SJCRH30 (cell line): ENCODE results near the gene PROM1. TPM values are rescaled to one million over a fixed set of nuclear protein-coding genes. Genes with fewer than 3 reads are reported as not detected.

Source experiments
- DNase-seq, 2 experiments: peaks; one replicate each; pipeline ENCODE4 v3.0.0-alpha.2; 2015 to 2020
- H3K27ac ChIP-seq: fragments of 250-450 bp; sonication (Bioruptor Pico); 2 replicates; pipeline ENCODE4 v1.5.1; 2020; ENCODE audit warnings: mild to moderate bottlenecking, moderate library complexity
- H3K27me3 ChIP-seq: fragments of 250-450 bp; sonication (Bioruptor Pico); 2 replicates; pipeline ENCODE4 v1.5.1; 2020; ENCODE audit warnings: mild to moderate bottlenecking, moderate library complexity
- H3K36me3 ChIP-seq: fragments of 250-450 bp; sonication (Bioruptor Pico); 2 replicates; pipeline ENCODE4 v1.5.1; 2020; ENCODE audit warnings: mild to moderate bottlenecking, moderate library complexity
- H3K4me1 ChIP-seq: fragments of 250-450 bp; sonication (Bioruptor Pico); 2 replicates; pipeline ENCODE4 v1.5.1; 2020; ENCODE audit warnings: mild to moderate bottlenecking, moderate library complexity
- H3K4me3 ChIP-seq: fragments of 250-450 bp; sonication (Bioruptor Pico); 2 replicates; pipeline ENCODE4 v1.5.1; 2020; ENCODE audit warnings: mild to moderate bottlenecking, moderate library complexity
- H3K9me3 ChIP-seq: fragments of 250-450 bp; sonication (Bioruptor Pico); replicated peaks from 2 replicates; pipeline ENCODE4 v1.5.1; 2020; ENCODE audit warnings: mild to moderate bottlenecking, moderate library complexity
- total RNA-seq: library from RNA; depleted of rRNA; stranded (reverse); fragments of >200 nt; shearing (Covaris generic); gene quantifications from 2 replicates; pipeline ENCODE4 v1.2.3, GENCODE V29; 2014

The PROM1 gene
- total RNA-seq, 1 experiment from 2014 or later, result 23.0 TPM

- Histone ChIP-seq H3K27me3 (no peaks in the 10 kb centered on the region), H3K4me1 (peaks cover 22% of the 10 kb centered on the region), H3K27ac (no peak overlapping the region)
Observed at GRCh38 chr4:16032396-16032770, 51.4 kb downstream of the PROM1 start.

GRCh38 chr4:16031546-16032395 lies 52.1 kb downstream of the PROM1 start:
- Histone ChIP-seq H3K9me3 (no peaks in the 10 kb centered on the region), H3K4me3 (no peak overlapping the region), H3K27me3 (no peaks in the 10 kb centered on the region), H3K4me1 (peaks cover 22% of the 10 kb centered on the region), H3K36me3 (no peaks in the 10 kb centered on the region), H3K27ac (no peak overlapping the region)
- no peak for DNase-seq

More at GRCh38 chr4:16032396-16032770, 51.4 kb downstream of the PROM1 start:
- Histone ChIP-seq H3K36me3 (no peaks in the 10 kb centered on the region), H3K9me3 (no peaks in the 10 kb centered on the region), H3K4me3 (no peak overlapping the region)
- DNase-seq, result no peak

- H3K27ac ChIP-seq, result peak overlapping the region; percentile 19
- peaks cover 22% of the 10 kb centered on the region for H3K4me1 ChIP-seq
- no peaks in the 10 kb centered on the region for H3K36me3 ChIP-seq
- H3K9me3 ChIP-seq, result no peaks in the 10 kb centered on the region
- no peaks in the 10 kb centered on the region for H3K27me3 ChIP-seq
- H3K4me3 ChIP-seq, result no peak overlapping the region
- DNase-seq, result no peak
Observed at GRCh38 chr4:16029886-16030285, 53.9 kb downstream of the PROM1 start.

- Histone ChIP-seq H3K27me3 (no peaks in the 10 kb centered on the region), H3K27ac (peak overlapping the region; percentile 26), H3K36me3 (no peaks in the 10 kb centered on the region), H3K4me1 (peaks cover 22% of the 10 kb centered on the region), H3K4me3 (no peak overlapping the region), H3K9me3 (no peaks in the 10 kb centered on the region)
- peak; percentile 65 to 80 for DNase-seq
Observed at GRCh38 chr4:16029262-16029661, 54.6 kb downstream of the PROM1 start.

- no peaks in the 10 kb centered on the region for H3K36me3 ChIP-seq
- no peaks in the 10 kb centered on the region for H3K27me3 ChIP-seq
- DNase-seq, result no peak
- no peak overlapping the region for H3K27ac ChIP-seq
- peaks cover 18% of the 10 kb centered on the region for H3K4me1 ChIP-seq
- H3K9me3 ChIP-seq, result no peaks in the 10 kb centered on the region
- H3K4me3 ChIP-seq, result no peak overlapping the region
Observed at GRCh38 chr4:16027626-16028025, 56.2 kb downstream of the PROM1 start.

- no peaks in the 10 kb centered on the region for H3K27me3 ChIP-seq
- no peak for DNase-seq
Observed at GRCh38 chr4:16027114-16027513, 56.7 kb downstream of the PROM1 start.

GRCh38 chr4:16026160-16026761 lies 57.6 kb downstream of the PROM1 start:
- H3K9me3 ChIP-seq, result no peaks in the 10 kb centered on the region
- peak; percentile 16 to 80 for DNase-seq
- no peaks in the 10 kb centered on the region for H3K27me3 ChIP-seq
- no peak overlapping the region for H3K4me3 ChIP-seq
- H3K27ac ChIP-seq, result no peak overlapping the region
- H3K4me1 ChIP-seq, result peaks cover 18% of the 10 kb centered on the region
- H3K36me3 ChIP-seq, result no peaks in the 10 kb centered on the region

More at GRCh38 chr4:16027114-16027513, 56.7 kb downstream of the PROM1 start:
- peaks cover 18% of the 10 kb centered on the region for H3K4me1 ChIP-seq
- H3K4me3 ChIP-seq, result no peak overlapping the region
- no peak overlapping the region for H3K27ac ChIP-seq
- no peaks in the 10 kb centered on the region for H3K9me3 ChIP-seq
- H3K36me3 ChIP-seq, result no peaks in the 10 kb centered on the region

GRCh38 chr4:16025268-16025667 lies 58.6 kb downstream of the PROM1 start:
- Histone ChIP-seq H3K9me3 (no peaks in the 10 kb centered on the region), H3K4me1 (peaks cover 18% of the 10 kb centered on the region), H3K36me3 (no peaks in the 10 kb centered on the region), H3K27ac (no peak overlapping the region), H3K4me3 (no peak overlapping the region), H3K27me3 (no peaks in the 10 kb centered on the region)
- no peak for DNase-seq

GRCh38 chr4:16023776-16024408 lies 59.9 kb downstream of the PROM1 start:
- no peak overlapping the region for H3K27ac ChIP-seq
- no peak for DNase-seq
- no peaks in the 10 kb centered on the region for H3K9me3 ChIP-seq
- H3K36me3 ChIP-seq, result no peaks in the 10 kb centered on the region
- H3K27me3 ChIP-seq, result no peaks in the 10 kb centered on the region
- no peak overlapping the region for H3K4me3 ChIP-seq
- H3K4me1 ChIP-seq, result peaks cover 6% of the 10 kb centered on the region; the same call in 1 of the 2 replicates

GRCh38 chr4:16021804-16022560 lies 61.8 kb downstream of the PROM1 start:
- Histone ChIP-seq H3K27ac (no peak overlapping the region), H3K9me3 (no peaks in the 10 kb centered on the region), H3K4me1 (no peaks in the 10 kb centered on the region), H3K27me3 (no peaks in the 10 kb centered on the region), H3K4me3 (no peak overlapping the region), H3K36me3 (no peaks in the 10 kb centered on the region)
- peak in 1 of 2 experiments; percentile 32 for DNase-seq

GRCh38 chr4:16019649-16020048 lies 64.2 kb downstream of the PROM1 start:
- DNase-seq, result no peak
- H3K4me3 ChIP-seq, result no peak overlapping the region

GRCh38 chr4:16018841-16019240 lies 65.0 kb downstream of the PROM1 start:
- Histone ChIP-seq H3K27ac (no peak overlapping the region), H3K27me3 (no peaks in the 10 kb centered on the region), H3K4me1 (no peaks in the 10 kb centered on the region), H3K4me3 (no peak overlapping the region), H3K9me3 (no peaks in the 10 kb centered on the region), H3K36me3 (no peaks in the 10 kb centered on the region)
- no peak for DNase-seq

More at GRCh38 chr4:16019649-16020048, 64.2 kb downstream of the PROM1 start:
- Histone ChIP-seq H3K9me3 (no peaks in the 10 kb centered on the region), H3K27ac (no peak overlapping the region), H3K27me3 (no peaks in the 10 kb centered on the region), H3K36me3 (no peaks in the 10 kb centered on the region), H3K4me1 (no peaks in the 10 kb centered on the region)

GRCh38 chr4:16018061-16018676 lies 65.7 kb downstream of the PROM1 start:
- no peak for DNase-seq
- no peaks in the 10 kb centered on the region for H3K27me3 ChIP-seq
- H3K9me3 ChIP-seq, result no peaks in the 10 kb centered on the region
- H3K4me1 ChIP-seq, result no peaks in the 10 kb centered on the region
- H3K27ac ChIP-seq, result no peak overlapping the region
- no peaks in the 10 kb centered on the region for H3K36me3 ChIP-seq
- H3K4me3 ChIP-seq, result no peak overlapping the region

GRCh38 chr4:16016536-16016935 lies 67.3 kb downstream of the PROM1 start:
- no peak for DNase-seq
- no peaks in the 10 kb centered on the region for H3K4me1 ChIP-seq
- no peaks in the 10 kb centered on the region for H3K9me3 ChIP-seq
- no peaks in the 10 kb centered on the region for H3K36me3 ChIP-seq
- no peak overlapping the region for H3K27ac ChIP-seq
- H3K27me3 ChIP-seq, result no peaks in the 10 kb centered on the region
- no peak overlapping the region for H3K4me3 ChIP-seq
